SU-DHL-6 (cell line): ENCODE measurements around the gene CDK3.

Experiments
- H2AFZ ChIP-seq: fragments of 200-600 bp; sonication (generic); 2 replicates; pipeline ENCODE4 v1.6.1; 2014; ENCODE audit warnings: low read depth, mild to moderate bottlenecking, moderate library complexity, mixed read lengths, antibody characterized with exemption, low read length; ENCODE audit not compliant: severe bottlenecking
- H3F3A ChIP-seq: fragments of 200-600 bp; shearing (Covaris generic); 2 replicates; pipeline ENCODE4 v1.6.0; 2016; ENCODE audit warnings: antibody characterized with exemption, mild to moderate bottlenecking; ENCODE audit not compliant: insufficient read depth
- H3K27ac ChIP-seq: fragments of 200-600 bp; sonication (generic); 2 replicates; pipeline ENCODE4 v1.5.1; 2016; ENCODE audit warnings: low read depth, mild to moderate bottlenecking, low read length, moderate library complexity, mixed read lengths
- H3K27me3 ChIP-seq: fragments of 200-600 bp; sonication (generic), shearing (Covaris generic); 2 replicates; pipeline ENCODE4 v1.6.0; 2014; ENCODE audit warnings: mild to moderate bottlenecking, low read length
- H3K36me3 ChIP-seq: fragments of 200-600 bp; sonication (generic); 2 replicates; pipeline ENCODE4 v1.6.1; 2014; ENCODE audit warnings: mild to moderate bottlenecking, low read length, mixed read lengths
- H3K4me2 ChIP-seq: fragments of 300-600, 200-600 bp; shearing (Covaris generic), sonication (generic); 2 replicates; pipeline ENCODE4 v1.6.0; 2014; ENCODE audit warnings: low read length, low read depth, mild to moderate bottlenecking; ENCODE audit not compliant: poor library complexity, severe bottlenecking
- H3K4me3 ChIP-seq: fragments of 200-600 bp; sonication (generic); 2 replicates; pipeline ENCODE4 v1.5.1; 2014; ENCODE audit warnings: antibody characterized with exemption, low read length, mild to moderate bottlenecking, mixed read lengths; ENCODE audit not compliant: insufficient read depth, poor library complexity, severe bottlenecking
- H3K79me2 ChIP-seq: fragments of 200-600 bp; sonication (generic); 2 replicates; pipeline ENCODE4 v1.6.1; 2014; ENCODE audit warnings: mild to moderate bottlenecking, low read length, moderate library complexity; ENCODE audit not compliant: insufficient read depth
- H3K9ac ChIP-seq: fragments of 200-600 bp; sonication (generic); 2 replicates; pipeline ENCODE4 v1.7.0; 2014; ENCODE audit warnings: mild to moderate bottlenecking, low read length
- H3K9me2 ChIP-seq: fragments of 200-600 bp; sonication (generic); replicated peaks from 2 replicates; pipeline ENCODE4 v1.6.1; 2014; ENCODE audit warnings: low read length; ENCODE audit not compliant: insufficient read depth
- H3K9me3 ChIP-seq: fragments of 200-600 bp; sonication (generic); 2 replicates; pipeline ENCODE4 v1.6.1; 2014; ENCODE audit warnings: low read length, mixed read lengths; ENCODE audit not compliant: insufficient read depth
- H4K20me1 ChIP-seq: fragments of 200-600 bp; sonication (generic); 2 replicates; pipeline ENCODE4 v1.6.1; 2014; ENCODE audit warnings: low read depth, mild to moderate bottlenecking, antibody characterized with exemption, low read length, moderate library complexity, mixed read lengths
- EZH2phosphoT487 ChIP-seq: fragments of 200-600 bp; sonication (generic), shearing (Covaris generic); conservative IDR thresholded peaks from 2 replicates; pipeline ENCODE4 v1.6.1; 2018; ENCODE audit warnings: mild to moderate bottlenecking, antibody characterized with exemption, low read length, moderate library complexity, mixed read lengths
- TF ChIP-seq, protein P1 (sequence below): fragments of 200-600 bp; sonication (generic); IDR thresholded peaks from one replicate; pipeline ENCODE4 v1.5.1; 2017; ENCODE audit warnings: antibody characterized with exemption, mild to moderate bottlenecking, low read length, moderate library complexity; ENCODE audit not compliant: insufficient read depth, poor library complexity, severe bottlenecking

The CDK3 gene

DNA sequence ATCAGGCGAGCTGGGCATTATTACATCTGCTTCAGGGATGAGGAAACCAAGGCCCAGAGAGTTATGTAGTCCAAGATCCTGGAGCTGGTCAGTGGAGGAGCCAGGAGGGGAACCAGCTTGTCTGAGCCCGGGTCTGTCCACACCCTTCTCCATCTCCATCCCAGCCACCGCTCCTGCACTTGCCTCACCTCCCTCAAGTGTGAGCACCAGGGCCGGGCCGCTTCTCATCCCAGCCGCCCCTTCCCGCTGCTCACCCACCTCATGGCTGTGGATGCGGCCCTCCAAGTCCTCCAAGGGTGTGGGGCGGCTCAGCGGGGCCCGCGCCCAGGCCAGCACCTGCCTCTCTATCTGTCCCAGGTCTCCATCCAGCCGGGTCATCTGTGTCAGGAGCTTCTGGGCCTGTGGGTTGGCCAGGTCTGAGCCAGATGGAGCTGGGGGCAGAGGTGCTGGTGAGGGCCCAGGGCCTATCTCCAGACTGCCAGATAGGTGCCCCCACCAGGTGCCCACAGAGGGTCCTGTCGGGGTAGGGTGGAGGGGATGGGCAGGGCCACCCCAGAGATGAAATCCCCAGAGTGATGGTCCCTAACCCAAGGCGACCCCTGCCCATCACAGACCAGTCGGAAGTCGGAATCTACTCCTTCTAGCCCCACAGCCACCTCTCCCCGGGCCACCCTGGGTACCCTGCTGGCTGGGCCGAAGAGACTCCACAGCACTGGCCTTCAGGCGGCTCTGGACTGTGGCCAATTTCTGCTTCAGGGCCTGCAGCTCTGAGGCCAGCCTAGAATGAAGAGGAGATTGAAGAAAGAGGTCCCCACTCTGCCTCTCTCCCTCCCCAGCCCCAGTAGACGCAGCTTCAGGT is 17.1 kb downstream of the CDK3 start:
- Histone ChIP-seq H4K20me1 (no peaks in the 10 kb centered on the region), H3K9me2 (no peaks in the 10 kb centered on the region), H3F3A (0 out of 2 replicates have a peak, but pooled peaks cover 4% of the 10 kb centered on the region), H3K9ac (no peak overlapping the region), H2AFZ (no peak overlapping the region), H3K27me3 (no peaks in the 10 kb centered on the region), H3K4me3 (no peak overlapping the region), H3K9me3 (no peaks in the 10 kb centered on the region), H3K79me2 (no peaks in the 10 kb centered on the region), H3K36me3 (no peaks in the 10 kb centered on the region), H3K27ac (no peak overlapping the region), H3K4me2 (no peak overlapping the region)
- TF ChIP-seq, protein P1, sequence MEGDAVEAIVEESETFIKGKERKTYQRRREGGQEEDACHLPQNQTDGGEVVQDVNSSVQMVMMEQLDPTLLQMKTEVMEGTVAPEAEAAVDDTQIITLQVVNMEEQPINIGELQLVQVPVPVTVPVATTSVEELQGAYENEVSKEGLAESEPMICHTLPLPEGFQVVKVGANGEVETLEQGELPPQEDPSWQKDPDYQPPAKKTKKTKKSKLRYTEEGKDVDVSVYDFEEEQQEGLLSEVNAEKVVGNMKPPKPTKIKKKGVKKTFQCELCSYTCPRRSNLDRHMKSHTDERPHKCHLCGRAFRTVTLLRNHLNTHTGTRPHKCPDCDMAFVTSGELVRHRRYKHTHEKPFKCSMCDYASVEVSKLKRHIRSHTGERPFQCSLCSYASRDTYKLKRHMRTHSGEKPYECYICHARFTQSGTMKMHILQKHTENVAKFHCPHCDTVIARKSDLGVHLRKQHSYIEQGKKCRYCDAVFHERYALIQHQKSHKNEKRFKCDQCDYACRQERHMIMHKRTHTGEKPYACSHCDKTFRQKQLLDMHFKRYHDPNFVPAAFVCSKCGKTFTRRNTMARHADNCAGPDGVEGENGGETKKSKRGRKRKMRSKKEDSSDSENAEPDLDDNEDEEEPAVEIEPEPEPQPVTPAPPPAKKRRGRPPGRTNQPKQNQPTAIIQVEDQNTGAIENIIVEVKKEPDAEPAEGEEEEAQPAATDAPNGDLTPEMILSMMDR, result no peak
- TF ChIP-seq EZH2phosphoT487, result no peak

DNA sequence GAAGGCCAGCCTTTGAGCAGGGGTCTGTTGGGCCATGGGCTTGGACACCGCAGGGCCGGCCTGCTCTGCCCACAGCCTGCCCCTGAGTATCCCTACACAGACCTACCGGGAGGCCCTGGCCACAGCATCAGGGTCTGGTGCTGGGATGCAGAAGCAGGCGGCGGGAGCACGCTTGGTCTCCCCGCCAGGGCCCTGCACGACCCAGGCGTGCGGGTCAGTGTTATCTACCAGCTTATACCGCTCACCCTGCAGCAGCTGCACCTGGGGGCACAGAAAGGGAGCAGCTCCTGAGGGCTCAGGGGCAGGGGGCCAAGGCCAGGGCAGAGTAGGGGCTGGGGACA is 17.7 kb downstream of the CDK3 start:
- Histone ChIP-seq H3K27ac (no peak overlapping the region), H3K9ac (no peak overlapping the region)

DNA sequence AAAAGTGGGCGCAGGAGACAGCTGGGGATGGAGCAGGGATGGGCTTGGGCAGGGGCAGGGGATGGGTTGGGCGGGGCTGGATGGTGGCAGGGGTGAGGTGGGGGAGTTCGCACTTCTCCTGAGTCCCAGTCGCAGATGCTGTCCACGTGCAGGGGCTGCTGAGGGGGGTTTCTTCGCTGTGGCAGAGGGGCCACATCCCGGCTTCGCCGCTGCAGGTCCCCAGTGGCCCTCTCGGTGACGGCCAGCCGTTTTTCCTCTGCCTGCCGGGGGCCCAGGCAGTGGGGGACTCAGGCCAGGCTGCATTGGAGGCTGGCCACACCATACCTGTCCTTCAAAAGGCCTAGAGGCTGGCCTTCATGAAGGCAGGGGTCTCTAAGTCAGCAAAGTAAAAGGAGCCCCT is 18.1 kb downstream of the CDK3 start:
- no peak for TF ChIP-seq EZH2phosphoT487
- TF ChIP-seq, protein P1, result no peak
- Histone ChIP-seq H3F3A (0 out of 2 replicates have a peak, but pooled peaks cover 4% of the 10 kb centered on the region), H3K9ac (no peak overlapping the region), H3K27ac (no peak overlapping the region), H2AFZ (no peak overlapping the region), H4K20me1 (no peaks in the 10 kb centered on the region), H3K9me3 (no peaks in the 10 kb centered on the region), H3K9me2 (no peaks in the 10 kb centered on the region), H3K79me2 (no peaks in the 10 kb centered on the region), H3K4me3 (no peak overlapping the region), H3K27me3 (no peaks in the 10 kb centered on the region), H3K36me3 (no peaks in the 10 kb centered on the region), H3K4me2 (no peak overlapping the region)

More for the DNA sequence above, 17.7 kb downstream of the CDK3 start:
- TF ChIP-seq, protein P1, result no peak
- no peak for TF ChIP-seq EZH2phosphoT487
- Histone ChIP-seq H3K36me3 (no peaks in the 10 kb centered on the region), H3K4me3 (no peak overlapping the region), H3K27me3 (no peaks in the 10 kb centered on the region), H3K4me2 (no peak overlapping the region), H3K79me2 (no peaks in the 10 kb centered on the region), H3F3A (0 out of 2 replicates have a peak, but pooled peaks cover 4% of the 10 kb centered on the region), H2AFZ (no peak overlapping the region), H3K9me3 (no peaks in the 10 kb centered on the region), H4K20me1 (no peaks in the 10 kb centered on the region), H3K9me2 (no peaks in the 10 kb centered on the region)
